ENCODE data around the gene FSTL4. TPM values are rescaled to one million over a fixed set of nuclear protein-coding genes. Genes with fewer than 3 reads are reported as not detected.

The FSTL4 gene
- total RNA-seq, 6 donors from 2014 or later: 0.49 to 4.6 (median 1.1) TPM

GRCh38 chr5:133250527-133250926 lies 361.8 kb downstream of the FSTL4 start:
- 90 to 91% methylated on average over 10 of the region's 10 CpGs for WGBS, 2 donors
- no peak for TF ChIP-seq POLR2AphosphoS5 (IDR thresholded peaks at IDR 0.05)
- no peak for TF ChIP-seq EP300 (IDR thresholded peaks at IDR 0.05)
- no peak for TF ChIP-seq POLR2A (IDR thresholded peaks at IDR 0.05)
- H3K4me3 ChIP-seq: no peak overlapping the region
- H3K4me1 ChIP-seq: no peaks in the 10 kb centered on the region
- no peak overlapping the region for H3K27ac ChIP-seq
- no peaks in the 10 kb centered on the region for H3K9me3 ChIP-seq
- DNase-seq: no peak
- H3K27me3 ChIP-seq: no peaks in the 10 kb centered on the region
- no peaks in the 10 kb centered on the region for H3K36me3 ChIP-seq
- ATAC-seq (ENCODE audit: low FRiP score in 2 of 2): no peak

GRCh38 chr5:133249593-133249992 lies 362.7 kb downstream of the FSTL4 start:
- DNase-seq (no peak), ATAC-seq (ENCODE audit: low FRiP score in 2 of 2) (no peak)
- Histone ChIP-seq H3K9me3 (no peaks in the 10 kb centered on the region), H3K27me3 (no peaks in the 10 kb centered on the region), H3K27ac (no peak overlapping the region), H3K4me3 (no peak overlapping the region), H3K4me1 (peaks cover 0 to under 1% (median 0%) of the 10 kb centered on the region in 4 donors), H3K36me3 (no peaks in the 10 kb centered on the region)
- 68 to 85% methylated on average over 6 of the region's 6 CpGs for WGBS, 2 donors
- TF ChIP-seq CTCF (IDR thresholded peaks at IDR 0.05) (no peak), POLR2AphosphoS5 (IDR thresholded peaks at IDR 0.05) (no peak), EP300 (IDR thresholded peaks at IDR 0.05) (no peak), POLR2A (IDR thresholded peaks at IDR 0.05) (no peak)

- WGBS, 2 donors: 85 to 86% methylated on average over 3 to 5 of the region's 5 CpGs
- H3K36me3 ChIP-seq: no peaks in the 10 kb centered on the region
- no peak for DNase-seq
- no peak overlapping the region for H3K4me3 ChIP-seq
- no peaks in the 10 kb centered on the region for H3K9me3 ChIP-seq
- TF ChIP-seq POLR2AphosphoS5 (IDR thresholded peaks at IDR 0.05) (no peak), CTCF (IDR thresholded peaks at IDR 0.05) (peak in 4 of 6 experiments; percentile 16 to 35 (median 25))
- no peaks in the 10 kb centered on the region for H3K27me3 ChIP-seq
- H3K4me1 ChIP-seq: peaks cover 0 to 8% (median 5%) of the 10 kb centered on the region in 4 donors
- H3K27ac ChIP-seq: no peak overlapping the region
- ATAC-seq (ENCODE audit: low FRiP score in 2 of 2): peak in 1 of 2 donors; percentile 1
Observed at GRCh38 chr5:133247881-133248624, 364.3 kb downstream of the FSTL4 start.

GRCh38 chr5:133247151-133247709 lies 365.1 kb downstream of the FSTL4 start:
- 85 to 100% methylated on average over 2 to 4 of the region's 4 CpGs for WGBS, 2 donors
- no peak overlapping the region for H3K27ac ChIP-seq
- peaks cover 0 to 8% (median 5%) of the 10 kb centered on the region in 4 donors for H3K4me1 ChIP-seq
- H3K4me3 ChIP-seq: no peak overlapping the region
- no peaks in the 10 kb centered on the region for H3K9me3 ChIP-seq
- ATAC-seq (ENCODE audit: low FRiP score in 2 of 2) (no peak), DNase-seq (no peak)
- no peaks in the 10 kb centered on the region for H3K36me3 ChIP-seq
- TF ChIP-seq POLR2A (IDR thresholded peaks at IDR 0.05) (no peak), POLR2AphosphoS5 (IDR thresholded peaks at IDR 0.05) (no peak), CTCF (IDR thresholded peaks at IDR 0.05) (no peak), EP300 (IDR thresholded peaks at IDR 0.05) (no peak)
- H3K27me3 ChIP-seq: no peaks in the 10 kb centered on the region

GRCh38 chr5:133246376-133247150 lies 365.8 kb downstream of the FSTL4 start:
- Histone ChIP-seq H3K4me3 (no peak overlapping the region), H3K36me3 (no peaks in the 10 kb centered on the region), H3K27me3 (no peaks in the 10 kb centered on the region), H3K27ac (no peak overlapping the region), H3K4me1 (peaks cover 0 to 15% (median 7%) of the 10 kb centered on the region in 4 donors), H3K9me3 (no peaks in the 10 kb centered on the region)
- DNase-seq (no peak), ATAC-seq (ENCODE audit: low FRiP score in 2 of 2) (no peak)
- WGBS, 2 donors: 88 to 98% methylated on average over 8 to 13 of the region's 13 CpGs
- TF ChIP-seq CTCF (IDR thresholded peaks at IDR 0.05) (no peak), EP300 (IDR thresholded peaks at IDR 0.05) (no peak), POLR2AphosphoS5 (IDR thresholded peaks at IDR 0.05) (no peak), POLR2A (IDR thresholded peaks at IDR 0.05) (no peak)

Measured in upper lobe of left lung (tissue), 6 donors.